ENCODE results near the gene ADAM22. TPM values are rescaled to one million over a fixed set of nuclear protein-coding genes. Genes with fewer than 3 reads are reported as not detected.
A peak's percentile ranks its signal among the peaks of the same experiment; 100 is the strongest.
"Not testable (repeated sequence)": the region's sequence is repeated elsewhere in the genome, so short reads cannot be mapped to it uniquely, and the experiment has no call there.

Gene ADAM22
- total RNA-seq, 1 donor from 2014 or later = 2.7 TPM

GRCh38 chr7:87933605-87933952 lies 472 bp upstream of the ADAM22 start:
- H3K27me3 ChIP-seq (ENCODE audit: low read depth) = no peaks in the 10 kb centered on the region
- no peak for TF ChIP-seq CTCF (IDR thresholded peaks at IDR 0.05)
- intact Hi-C loops (cut with DNase I) = no loop called here
- peak overlapping the region; percentile 72 for H3K4me3 ChIP-seq
- DNase-seq (no peak), ATAC-seq (no peak)
- H3K36me3 ChIP-seq = no peaks in the 10 kb centered on the region
- no peak overlapping the region for H3K27ac ChIP-seq
- no peaks in the 10 kb centered on the region for H3K9me3 ChIP-seq
- H3K4me1 ChIP-seq = peaks cover 8% of the 10 kb centered on the region

- H3K4me1 ChIP-seq = peaks cover 8% of the 10 kb centered on the region
- no peaks in the 10 kb centered on the region for H3K9me3 ChIP-seq
- intact Hi-C loops (cut with DNase I) = no loop called here
- no peaks in the 10 kb centered on the region for H3K27me3 ChIP-seq (ENCODE audit: low read depth)
- no peak for TF ChIP-seq CTCF (IDR thresholded peaks at IDR 0.05)
- no peaks in the 10 kb centered on the region for H3K36me3 ChIP-seq
- H3K27ac ChIP-seq = no peak overlapping the region
- ATAC-seq (peak in 1 of 2 donors; percentile 38), DNase-seq (no peak)
- peak overlapping the region; percentile 72 for H3K4me3 ChIP-seq
Observed at GRCh38 chr7:87934699-87935383, 790 bp downstream of the ADAM22 start.

- H3K27me3 ChIP-seq (ENCODE audit: low read depth) = no peaks in the 10 kb centered on the region
- no peaks in the 10 kb centered on the region for H3K9me3 ChIP-seq
- no peak overlapping the region for H3K27ac ChIP-seq
- H3K4me3 ChIP-seq = peak overlapping the region; percentile 72
- intact Hi-C loops (cut with DNase I) = no loop called here
- peaks cover 8% of the 10 kb centered on the region for H3K4me1 ChIP-seq
- no peaks in the 10 kb centered on the region for H3K36me3 ChIP-seq
- no peak for DNase-seq
- no peak for TF ChIP-seq CTCF (IDR thresholded peaks at IDR 0.05)
- ATAC-seq = no peak
Observed at GRCh38 chr7:87935384-87935706, 1.3 kb downstream of the ADAM22 start.

GRCh38 chr7:87941138-87941537 lies 7.1 kb downstream of the ADAM22 start:
- intact Hi-C loops (cut with DNase I) = no loop called here
- no peak for ATAC-seq
- H3K4me3 ChIP-seq = no peak overlapping the region

GRCh38 chr7:87944547-87944946 lies 10.5 kb downstream of the ADAM22 start:
- H3K4me3 ChIP-seq = no peak overlapping the region
- no peaks in the 10 kb centered on the region for H3K27me3 ChIP-seq (ENCODE audit: low read depth)
- no peak overlapping the region for H3K27ac ChIP-seq
- intact Hi-C loops (cut with DNase I) = no loop called here
- no peaks in the 10 kb centered on the region for H3K9me3 ChIP-seq
- DNase-seq (no peak), ATAC-seq (no peak)
- no peaks in the 10 kb centered on the region for H3K4me1 ChIP-seq
- no peak for TF ChIP-seq CTCF (IDR thresholded peaks at IDR 0.05)
- H3K36me3 ChIP-seq = no peaks in the 10 kb centered on the region

More at GRCh38 chr7:87941138-87941537, 7.1 kb downstream of the ADAM22 start:
- H3K9me3 ChIP-seq = no peaks in the 10 kb centered on the region
- H3K36me3 ChIP-seq = no peaks in the 10 kb centered on the region
- DNase-seq = no peak
- no peaks in the 10 kb centered on the region for H3K4me1 ChIP-seq
- TF ChIP-seq CTCF (IDR thresholded peaks at IDR 0.05) = no peak
- H3K27me3 ChIP-seq (ENCODE audit: low read depth) = no peaks in the 10 kb centered on the region
- H3K27ac ChIP-seq = no peak overlapping the region

- H3K4me3 ChIP-seq; ATAC-seq; intact Hi-C loops (cut with DNase I); H3K4me1 ChIP-seq; H3K27me3 ChIP-seq (ENCODE audit: low read depth); H3K36me3 ChIP-seq; H3K9me3 ChIP-seq; H3K27ac ChIP-seq; DNase-seq: not testable (repeated sequence)
Observed at GRCh38 chr7:87945926-87946325, 11.9 kb downstream of the ADAM22 start.

Data from lower lobe of right lung (tissue), 2 donors.